MM.1S (cell line): ENCODE results near the gene LRATD1.

Experiments used
- DNase-seq: peaks from one replicate; pipeline ENCODE4 v3.0.0-alpha.2; 2015
- H2AFZ ChIP-seq: fragments of 300-600 bp; sonication (generic); 2 replicates; pipeline ENCODE4 v1.6.0; 2016; ENCODE audit warnings: antibody characterized with exemption, low read length
- H3F3A ChIP-seq: fragments of 300-600 bp; sonication (generic); 2 replicates; pipeline ENCODE4 v1.6.1; 2016; ENCODE audit warnings: mild to moderate bottlenecking, antibody characterized with exemption, low read length, moderate library complexity, mixed read lengths; ENCODE audit not compliant: insufficient read depth
- H3K27ac ChIP-seq: fragments of 300-600 bp; sonication (generic); 2 replicates; pipeline ENCODE4 v1.5.1; 2016; ENCODE audit warnings: mild to moderate bottlenecking, low read length
- H3K27me3 ChIP-seq: fragments of 300-600 bp; sonication (generic); replicated peaks from 2 replicates; pipeline ENCODE4 v1.6.0; 2016; ENCODE audit warnings: low read length; ENCODE audit not compliant: insufficient read depth
- H3K36me3 ChIP-seq: fragments of 300-600 bp; sonication (generic); replicated peaks from 2 replicates; pipeline ENCODE4 v1.6.1; 2016; ENCODE audit warnings: mild to moderate bottlenecking, low read length, mixed read lengths; ENCODE audit not compliant: insufficient read depth
- H3K4me1 ChIP-seq: fragments of 300-600 bp; sonication (generic); 2 replicates; pipeline ENCODE4 v1.6.1; 2016; ENCODE audit warnings: low read length, mixed read lengths
- H3K4me2 ChIP-seq: fragments of 300-600 bp; sonication (generic); 2 replicates; pipeline ENCODE4 v1.6.0; 2016; ENCODE audit warnings: low read depth, low read length
- H3K4me3 ChIP-seq: fragments of 300-600 bp; sonication (generic); 2 replicates; pipeline ENCODE4 v1.5.1; 2016; ENCODE audit warnings: low read length, mixed read lengths
- H3K79me2 ChIP-seq: fragments of 300-600 bp; sonication (generic); 2 replicates; pipeline ENCODE4 v1.6.1; 2016; ENCODE audit warnings: mixed run types, low read length, mixed read lengths
- H3K9ac ChIP-seq: fragments of 300-600 bp; sonication (generic); 2 replicates; pipeline ENCODE4 v1.6.1; 2016; ENCODE audit warnings: low read length, mixed read lengths
- H3K9me2 ChIP-seq: fragments of 300-600 bp; sonication (generic); replicated peaks from 2 replicates; pipeline ENCODE4 v1.6.1; 2016; ENCODE audit warnings: mild to moderate bottlenecking, low read length, mixed read lengths; ENCODE audit not compliant: insufficient read depth
- H3K9me3 ChIP-seq: fragments of 300-600 bp; sonication (generic); replicated peaks from 2 replicates; pipeline ENCODE4 v1.6.1; 2016; ENCODE audit warnings: mild to moderate bottlenecking, low read length, mixed read lengths; ENCODE audit not compliant: insufficient read depth
- H4K20me1 ChIP-seq: fragments of 300-600 bp; sonication (generic); 2 replicates; pipeline ENCODE4 v1.6.1; 2016; ENCODE audit warnings: mild to moderate bottlenecking, low read length, moderate library complexity, mixed read lengths; ENCODE audit not compliant: insufficient read depth
- EZH2 ChIP-seq: fragments of 300-600 bp; sonication (generic); optimal IDR thresholded peaks from 2 replicates; pipeline ENCODE3; 2017; ENCODE audit warnings: low read depth, mild to moderate bottlenecking, antibody characterized with exemption, low read length, mixed read lengths
- EZH2phosphoT487 ChIP-seq: fragments of 300-600 bp; sonication (generic); IDR thresholded peaks from 2 replicates; pipeline ENCODE4 v1.6.1; 2018; ENCODE audit warnings: antibody characterized with exemption, low read length
- TF ChIP-seq, protein P1 (sequence below): fragments of 300-600 bp; sonication (generic); IDR thresholded peaks from 2 replicates; pipeline ENCODE4 v1.5.1; 2016; ENCODE audit warnings: antibody characterized with exemption, low read length, mixed read lengths

LRATD1 gene

DNA sequence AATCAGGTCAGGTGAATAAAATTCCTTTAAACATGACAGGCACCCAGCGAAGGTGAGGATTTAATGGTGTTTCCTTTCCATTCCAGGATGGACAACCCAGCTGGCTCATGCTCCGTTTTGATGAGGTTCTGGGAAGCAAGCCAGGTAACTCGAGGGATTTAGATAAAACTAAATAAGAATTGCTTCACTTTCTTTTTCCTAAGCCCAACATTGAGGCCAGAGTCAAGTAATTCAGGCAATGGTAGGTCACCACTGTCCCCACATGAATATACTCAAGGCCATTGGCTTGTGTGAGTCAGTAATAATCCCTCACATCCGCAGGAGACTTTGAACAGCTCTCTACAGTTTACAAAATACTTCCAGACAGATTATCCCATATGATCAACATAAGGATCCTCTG, 16.2 kb upstream of the LRATD1 start:
- Histone ChIP-seq H3K27ac (no peak overlapping the region), H3K4me1 (no peaks in the 10 kb centered on the region), H3K4me3 (no peak overlapping the region), H2AFZ (no peak overlapping the region), H3K36me3 (no peaks in the 10 kb centered on the region), H3K9me2 (no peaks in the 10 kb centered on the region), H3K4me2 (no peak overlapping the region), H3K9me3 (no peaks in the 10 kb centered on the region), H4K20me1 (no peaks in the 10 kb centered on the region), H3K79me2 (no peaks in the 10 kb centered on the region), H3K27me3 (no peaks in the 10 kb centered on the region), H3F3A (no peaks in the 10 kb centered on the region), H3K9ac (no peak overlapping the region)
- DNase-seq, result no peak
- TF ChIP-seq EZH2phosphoT487, result no peak
- no peak for TF ChIP-seq EZH2
- TF ChIP-seq, protein P1, sequence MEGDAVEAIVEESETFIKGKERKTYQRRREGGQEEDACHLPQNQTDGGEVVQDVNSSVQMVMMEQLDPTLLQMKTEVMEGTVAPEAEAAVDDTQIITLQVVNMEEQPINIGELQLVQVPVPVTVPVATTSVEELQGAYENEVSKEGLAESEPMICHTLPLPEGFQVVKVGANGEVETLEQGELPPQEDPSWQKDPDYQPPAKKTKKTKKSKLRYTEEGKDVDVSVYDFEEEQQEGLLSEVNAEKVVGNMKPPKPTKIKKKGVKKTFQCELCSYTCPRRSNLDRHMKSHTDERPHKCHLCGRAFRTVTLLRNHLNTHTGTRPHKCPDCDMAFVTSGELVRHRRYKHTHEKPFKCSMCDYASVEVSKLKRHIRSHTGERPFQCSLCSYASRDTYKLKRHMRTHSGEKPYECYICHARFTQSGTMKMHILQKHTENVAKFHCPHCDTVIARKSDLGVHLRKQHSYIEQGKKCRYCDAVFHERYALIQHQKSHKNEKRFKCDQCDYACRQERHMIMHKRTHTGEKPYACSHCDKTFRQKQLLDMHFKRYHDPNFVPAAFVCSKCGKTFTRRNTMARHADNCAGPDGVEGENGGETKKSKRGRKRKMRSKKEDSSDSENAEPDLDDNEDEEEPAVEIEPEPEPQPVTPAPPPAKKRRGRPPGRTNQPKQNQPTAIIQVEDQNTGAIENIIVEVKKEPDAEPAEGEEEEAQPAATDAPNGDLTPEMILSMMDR, result no peak

DNA sequence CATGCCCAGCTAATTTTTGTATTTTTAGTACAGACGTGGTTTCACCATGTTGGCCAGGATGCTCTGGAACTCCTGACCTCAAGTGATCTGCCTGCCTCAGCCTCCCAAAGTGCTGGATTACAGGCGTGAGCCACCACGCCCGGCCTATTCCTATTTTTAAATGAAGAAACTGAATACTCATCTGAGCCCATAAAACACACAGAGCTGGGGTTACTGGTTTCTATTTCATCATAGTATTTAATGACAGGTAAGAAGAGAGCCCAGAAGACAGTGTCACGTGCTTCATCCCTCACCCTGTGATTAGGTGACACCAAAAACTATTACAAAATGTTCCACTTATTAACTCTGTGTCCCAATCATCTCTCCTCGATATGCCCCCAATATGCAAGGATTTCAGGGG, 15.6 kb upstream of the LRATD1 start:
- no peak for DNase-seq
- Histone ChIP-seq H3K27ac (no peak overlapping the region), H3K4me2 (no peak overlapping the region), H4K20me1 (no peaks in the 10 kb centered on the region), H2AFZ (no peak overlapping the region), H3K4me1 (no peaks in the 10 kb centered on the region), H3K9ac (no peak overlapping the region), H3K27me3 (no peaks in the 10 kb centered on the region), H3K4me3 (no peak overlapping the region), H3K9me2 (no peaks in the 10 kb centered on the region), H3K36me3 (no peaks in the 10 kb centered on the region), H3F3A (no peaks in the 10 kb centered on the region), H3K9me3 (no peaks in the 10 kb centered on the region), H3K79me2 (no peaks in the 10 kb centered on the region)
- TF ChIP-seq EZH2, result no peak
- TF ChIP-seq EZH2phosphoT487, result no peak
- TF ChIP-seq, protein P1, result no peak

DNA sequence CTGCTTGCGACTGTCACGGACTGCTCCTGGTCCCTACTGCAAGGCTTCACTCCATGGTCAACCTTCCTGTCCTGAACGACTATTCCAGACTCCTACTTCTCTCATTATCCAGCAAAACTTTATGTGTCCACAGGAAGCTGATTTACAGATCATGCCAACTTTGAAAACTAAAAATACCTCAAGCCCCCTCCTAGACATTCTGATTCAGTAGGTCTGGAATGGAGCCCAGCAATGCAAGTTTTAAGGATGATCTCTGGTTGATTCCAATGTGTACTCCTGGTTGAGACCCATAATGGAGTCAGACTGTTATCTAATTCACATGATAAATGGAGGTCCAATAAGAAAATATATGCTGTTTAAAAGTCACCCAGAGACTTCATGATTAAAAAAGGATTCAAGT, 13.1 kb upstream of the LRATD1 start:
- no peak for DNase-seq

More for the DNA sequence above, 13.1 kb upstream of the LRATD1 start:
- TF ChIP-seq EZH2 (no peak), EZH2phosphoT487 (no peak)
- TF ChIP-seq, protein P1, result no peak
- no peak overlapping the region for H3K9ac ChIP-seq
- no peaks in the 10 kb centered on the region for H3K9me2 ChIP-seq
- no peaks in the 10 kb centered on the region for H3K79me2 ChIP-seq
- no peak overlapping the region for H2AFZ ChIP-seq
- H3K9me3 ChIP-seq, result no peaks in the 10 kb centered on the region
- H3K27me3 ChIP-seq, result no peaks in the 10 kb centered on the region
- no peak overlapping the region for H3K4me2 ChIP-seq
- H3K27ac ChIP-seq, result no peak overlapping the region
- H3K36me3 ChIP-seq, result no peaks in the 10 kb centered on the region
- H3K4me3 ChIP-seq, result no peak overlapping the region
- H3K4me1 ChIP-seq, result no peaks in the 10 kb centered on the region
- H3F3A ChIP-seq, result no peaks in the 10 kb centered on the region
- no peaks in the 10 kb centered on the region for H4K20me1 ChIP-seq
